Ishikawa (cell line): Measurements from ENCODE around the gene RASL12.

Experiments used
- CEBPB ChIP-seq: IDR thresholded peaks from 2 replicates; pipeline ENCODE4 v1.6.1; 2012
- CREB1 ChIP-seq: IDR thresholded peaks from 2 replicates; pipeline ENCODE4 v1.6.1; 2012; ENCODE audit warnings: low read depth
- EGR1 ChIP-seq: IDR thresholded peaks from 2 replicates; pipeline ENCODE4 v1.6.1; 2012
- EP300 ChIP-seq: IDR thresholded peaks from 2 replicates; pipeline ENCODE4 v1.6.1; 2012; ENCODE audit warnings: borderline replicate concordance
- FOXM1 ChIP-seq: IDR thresholded peaks from 2 replicates; pipeline ENCODE4 v1.6.1; 2012; ENCODE audit warnings: low read depth, borderline replicate concordance
- NFIC ChIP-seq: IDR thresholded peaks from 2 replicates; pipeline ENCODE4 v1.6.1; 2012
- RAD21 ChIP-seq: IDR thresholded peaks from 2 replicates; pipeline ENCODE4 v1.6.1; 2012; ENCODE audit warnings: low read depth
- TAF1 ChIP-seq: IDR thresholded peaks from 2 replicates; pipeline ENCODE4 v1.6.1; 2012; ENCODE audit warnings: low read depth, mild to moderate bottlenecking
- TCF12 ChIP-seq: IDR thresholded peaks from 2 replicates; pipeline ENCODE4 v1.6.1; 2012; ENCODE audit warnings: low read depth
- TEAD4 ChIP-seq: IDR thresholded peaks from 2 replicates; pipeline ENCODE4 v1.6.1; 2012
- YY1 ChIP-seq: IDR thresholded peaks from 2 replicates; pipeline ENCODE4 v1.6.1; 2012; ENCODE audit warnings: low read depth
- ZBTB7A ChIP-seq: IDR thresholded peaks from 2 replicates; pipeline ENCODE4 v1.6.1; 2012; ENCODE audit warnings: low read depth
- TF ChIP-seq, protein P1 (sequence below): IDR thresholded peaks from 2 replicates; pipeline ENCODE4 v1.6.1; 2012
- TF ChIP-seq, protein P2 (sequence below): IDR thresholded peaks from 2 replicates; pipeline ENCODE4 v1.6.1; 2012; ENCODE audit warnings: low read depth, mild to moderate bottlenecking
- TF ChIP-seq, protein P3 (sequence below): IDR thresholded peaks from 2 replicates; pipeline ENCODE4 v1.6.1; 2012

RASL12 gene

DNA sequence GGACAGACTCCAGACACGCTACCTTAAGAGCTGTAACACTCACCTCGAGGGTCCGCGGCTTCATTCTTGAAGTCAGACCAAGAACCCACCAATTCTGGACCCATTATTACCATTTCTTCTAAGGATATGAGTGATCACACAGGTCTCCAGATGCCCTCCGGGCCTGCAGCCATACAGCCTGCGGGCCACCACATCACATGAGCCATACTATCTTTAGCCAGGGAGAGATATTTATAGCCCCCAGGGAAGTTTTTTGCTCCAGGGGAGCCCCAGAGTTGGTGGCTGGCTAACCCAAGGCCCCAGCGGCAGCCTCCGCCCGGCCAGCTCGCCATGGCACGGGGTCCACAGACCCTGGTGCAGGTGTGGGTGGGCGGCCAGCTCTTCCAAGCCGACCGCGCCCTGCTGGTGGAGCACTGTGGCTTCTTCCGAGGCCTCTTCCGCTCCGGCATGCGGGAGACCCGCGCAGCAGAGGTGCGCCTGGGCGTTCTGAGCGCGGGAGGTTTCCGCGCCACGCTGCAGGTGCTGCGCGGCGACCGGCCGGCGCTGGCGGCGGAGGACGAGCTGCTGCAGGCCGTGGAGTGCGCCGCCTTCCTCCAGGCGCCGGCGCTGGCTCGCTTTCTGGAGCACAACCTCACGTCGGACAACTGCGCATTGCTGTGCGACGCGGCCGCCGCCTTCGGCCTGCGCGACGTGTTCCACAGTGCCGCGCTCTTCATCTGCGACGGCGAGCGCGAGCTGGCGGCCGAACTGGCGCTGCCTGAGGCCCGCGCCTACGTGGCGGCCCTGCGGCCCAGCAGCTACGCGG, 8.9 kb upstream of the RASL12 start, which contains the start of gene KBTBD13:
TSS of gene KBTBD13 (plus strand) at position 261 of the 805 bp plus-strand sequence. CDS start at position 331, 70 bp downstream.
- TF ChIP-seq, protein P1, sequence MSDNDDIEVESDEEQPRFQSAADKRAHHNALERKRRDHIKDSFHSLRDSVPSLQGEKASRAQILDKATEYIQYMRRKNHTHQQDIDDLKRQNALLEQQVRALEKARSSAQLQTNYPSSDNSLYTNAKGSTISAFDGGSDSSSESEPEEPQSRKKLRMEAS, result no peak
- TF ChIP-seq TEAD4 (no peak), TAF1 (no peak), ZBTB7A (no peak), EP300 (no peak), CREB1 (no peak), CEBPB (no peak), TCF12 (no peak)
- TF ChIP-seq, protein P2, sequence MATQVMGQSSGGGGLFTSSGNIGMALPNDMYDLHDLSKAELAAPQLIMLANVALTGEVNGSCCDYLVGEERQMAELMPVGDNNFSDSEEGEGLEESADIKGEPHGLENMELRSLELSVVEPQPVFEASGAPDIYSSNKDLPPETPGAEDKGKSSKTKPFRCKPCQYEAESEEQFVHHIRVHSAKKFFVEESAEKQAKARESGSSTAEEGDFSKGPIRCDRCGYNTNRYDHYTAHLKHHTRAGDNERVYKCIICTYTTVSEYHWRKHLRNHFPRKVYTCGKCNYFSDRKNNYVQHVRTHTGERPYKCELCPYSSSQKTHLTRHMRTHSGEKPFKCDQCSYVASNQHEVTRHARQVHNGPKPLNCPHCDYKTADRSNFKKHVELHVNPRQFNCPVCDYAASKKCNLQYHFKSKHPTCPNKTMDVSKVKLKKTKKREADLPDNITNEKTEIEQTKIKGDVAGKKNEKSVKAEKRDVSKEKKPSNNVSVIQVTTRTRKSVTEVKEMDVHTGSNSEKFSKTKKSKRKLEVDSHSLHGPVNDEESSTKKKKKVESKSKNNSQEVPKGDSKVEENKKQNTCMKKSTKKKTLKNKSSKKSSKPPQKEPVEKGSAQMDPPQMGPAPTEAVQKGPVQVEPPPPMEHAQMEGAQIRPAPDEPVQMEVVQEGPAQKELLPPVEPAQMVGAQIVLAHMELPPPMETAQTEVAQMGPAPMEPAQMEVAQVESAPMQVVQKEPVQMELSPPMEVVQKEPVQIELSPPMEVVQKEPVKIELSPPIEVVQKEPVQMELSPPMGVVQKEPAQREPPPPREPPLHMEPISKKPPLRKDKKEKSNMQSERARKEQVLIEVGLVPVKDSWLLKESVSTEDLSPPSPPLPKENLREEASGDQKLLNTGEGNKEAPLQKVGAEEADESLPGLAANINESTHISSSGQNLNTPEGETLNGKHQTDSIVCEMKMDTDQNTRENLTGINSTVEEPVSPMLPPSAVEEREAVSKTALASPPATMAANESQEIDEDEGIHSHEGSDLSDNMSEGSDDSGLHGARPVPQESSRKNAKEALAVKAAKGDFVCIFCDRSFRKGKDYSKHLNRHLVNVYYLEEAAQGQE, result no peak
- TF ChIP-seq, protein P3, sequence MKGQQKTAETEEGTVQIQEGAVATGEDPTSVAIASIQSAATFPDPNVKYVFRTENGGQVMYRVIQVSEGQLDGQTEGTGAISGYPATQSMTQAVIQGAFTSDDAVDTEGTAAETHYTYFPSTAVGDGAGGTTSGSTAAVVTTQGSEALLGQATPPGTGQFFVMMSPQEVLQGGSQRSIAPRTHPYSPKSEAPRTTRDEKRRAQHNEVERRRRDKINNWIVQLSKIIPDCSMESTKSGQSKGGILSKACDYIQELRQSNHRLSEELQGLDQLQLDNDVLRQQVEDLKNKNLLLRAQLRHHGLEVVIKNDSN, result no peak

DNA sequence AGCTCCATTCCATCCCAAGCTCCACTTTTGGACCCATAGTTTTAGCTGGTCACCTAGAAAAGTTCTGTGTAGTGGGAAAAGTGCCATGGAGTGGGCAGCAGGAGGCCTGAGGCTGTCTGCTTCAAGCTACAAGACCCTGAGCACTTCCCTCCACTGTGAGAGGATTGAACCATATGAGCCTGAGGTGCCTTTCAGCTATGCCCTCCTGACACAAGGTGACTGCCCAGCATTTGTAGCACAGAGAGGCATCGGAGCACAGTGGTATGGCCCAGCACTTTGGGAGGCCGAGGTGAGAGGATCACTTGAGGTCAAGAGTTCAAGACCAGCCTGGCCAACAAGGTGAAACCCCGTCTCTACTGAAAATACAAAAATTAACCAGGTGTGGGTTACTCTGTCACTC, 4.8 kb upstream of the RASL12 start:
- no peak for TF ChIP-seq TEAD4
- no peak for TF ChIP-seq TAF1
- TF ChIP-seq TCF12, result no peak
- no peak for TF ChIP-seq EP300
- TF ChIP-seq YY1, result no peak
- no peak for TF ChIP-seq FOXM1
- no peak for TF ChIP-seq CEBPB
- TF ChIP-seq ZBTB7A, result no peak
- TF ChIP-seq EGR1, result no peak
- TF ChIP-seq RAD21, result no peak
- no peak for TF ChIP-seq NFIC
- TF ChIP-seq, protein P3, result no peak
- no peak for TF ChIP-seq CREB1
- TF ChIP-seq, protein P1, result no peak
- TF ChIP-seq, protein P2, result no peak

DNA sequence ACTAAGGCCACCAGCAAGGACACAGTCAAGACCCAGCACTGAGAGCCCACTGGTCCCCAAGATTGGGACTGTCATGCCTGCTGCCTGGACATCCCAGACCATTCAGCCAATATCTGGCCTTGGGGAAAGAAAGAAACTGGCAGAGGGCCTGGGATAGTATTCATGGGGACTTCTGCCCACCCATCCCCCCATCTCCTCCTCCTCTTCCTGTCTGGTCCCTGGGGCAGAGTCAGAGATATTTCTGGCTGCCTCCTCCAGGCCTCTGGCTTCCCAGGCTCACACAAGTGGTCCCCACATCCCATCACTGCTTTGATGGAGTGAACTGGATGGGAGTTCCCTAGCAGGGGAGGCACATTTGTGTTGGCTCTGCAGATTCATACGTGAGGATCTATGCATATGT, 4.2 kb upstream of the RASL12 start:
- TF ChIP-seq CEBPB (no peak), CREB1 (no peak), TEAD4 (no peak), TAF1 (no peak), RAD21 (no peak), YY1 (no peak), NFIC (no peak)
- TF ChIP-seq, protein P1, result no peak

DNA sequence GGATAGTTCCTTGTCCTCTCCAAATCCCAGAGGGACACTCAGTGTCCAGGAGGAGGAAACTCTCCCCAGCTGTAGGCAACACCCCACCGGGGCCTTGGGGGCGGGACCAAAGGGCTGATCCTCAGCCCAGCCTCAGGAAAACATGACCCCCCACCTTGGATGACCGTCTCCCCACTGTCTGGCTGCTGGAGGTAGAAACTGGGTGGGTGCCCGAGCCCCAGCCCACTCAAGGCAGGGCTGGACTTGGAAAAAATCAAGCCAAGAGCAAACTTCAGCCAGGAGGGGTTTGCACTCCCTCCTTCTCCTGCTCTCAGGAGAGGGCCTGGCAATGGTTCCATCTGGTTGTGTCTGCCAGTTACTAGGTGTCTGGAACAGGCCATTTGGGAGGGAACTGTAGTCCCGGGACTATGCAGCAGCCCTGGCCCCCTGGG, 3.6 kb upstream of the RASL12 start:
- TF ChIP-seq TAF1 (no peak), CREB1 (no peak), FOXM1 (no peak), TEAD4 (no peak), CEBPB (no peak), YY1 (no peak)
- TF ChIP-seq, protein P1, result no peak

DNA sequence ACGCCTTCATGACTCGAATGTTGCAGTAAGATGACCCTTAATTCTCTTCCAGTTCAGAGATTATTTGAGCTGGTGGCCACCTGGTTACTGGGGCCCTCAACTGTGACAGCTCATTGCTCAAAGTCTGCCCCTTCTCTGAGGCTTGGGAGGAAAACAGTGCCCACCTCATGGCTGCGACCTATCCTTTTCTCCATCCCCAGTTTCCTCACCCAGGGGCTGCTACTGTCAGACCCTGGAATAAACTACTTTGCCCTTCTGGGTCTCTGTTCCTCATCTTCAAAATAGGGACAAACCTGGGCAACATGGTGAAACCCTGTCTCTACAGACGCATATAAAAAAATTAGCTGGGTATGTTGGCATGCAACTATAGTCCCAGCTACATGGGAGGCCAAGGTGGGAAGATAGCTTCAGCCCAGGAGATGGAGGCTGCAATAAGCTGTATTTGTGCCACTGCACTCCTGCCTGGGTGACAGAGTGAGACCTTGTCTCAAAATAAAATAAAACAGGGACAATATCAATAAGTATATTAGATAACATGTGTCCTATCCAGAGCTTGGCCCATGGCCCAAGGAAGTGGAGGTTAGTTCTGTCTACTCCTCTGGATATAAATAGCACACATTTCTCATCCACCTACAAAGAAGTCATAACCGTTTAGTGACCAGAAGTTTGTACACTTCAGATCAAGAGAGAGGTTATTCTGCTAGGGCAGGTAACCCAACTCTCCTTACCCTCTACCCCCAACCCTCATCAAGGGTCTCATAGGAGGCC, 2.2 kb upstream of the RASL12 start:
- TF ChIP-seq RAD21, result no peak
- TF ChIP-seq ZBTB7A, result no peak
- TF ChIP-seq TEAD4, result no peak
- TF ChIP-seq, protein P1, result no peak
- TF ChIP-seq CEBPB, result no peak
- no peak for TF ChIP-seq NFIC
- TF ChIP-seq YY1, result no peak
- no peak for TF ChIP-seq CREB1
- no peak for TF ChIP-seq EGR1
- TF ChIP-seq TCF12, result no peak
- TF ChIP-seq FOXM1, result no peak
- TF ChIP-seq, protein P3, result no peak
- no peak for TF ChIP-seq EP300
- no peak for TF ChIP-seq TAF1
- TF ChIP-seq, protein P2, result no peak
